Testis (tissue), 5 donors: ENCODE data around the gene TIPARP. TPM values are rescaled to one million over a fixed set of nuclear protein-coding genes. Genes with fewer than 3 reads are reported as not detected.

Experiments
- DNase-seq: peaks from one replicate; pipeline ENCODE4 v3.0.0-alpha.2; 2019
- H3K27ac ChIP-seq, 2 donors: fragments of 200-600 bp; sonication (generic); one replicate each; pipeline ENCODE4 v1.5.1; 2019
- H3K27me3 ChIP-seq: fragments of 200-600 bp; sonication (generic); one replicate; pipeline ENCODE4 v1.5.1; 2019
- H3K36me3 ChIP-seq: fragments of 200-600 bp; sonication (generic); one replicate; pipeline ENCODE4 v1.5.1; 2017; ENCODE audit warnings: low read depth; ENCODE audit errors: missing control alignments
- H3K4me1 ChIP-seq: fragments of 200-600 bp; sonication (generic); one replicate; pipeline ENCODE4 v1.5.1; 2019
- H3K4me3 ChIP-seq, 2 donors: fragments of 200-600 bp; sonication (generic); one replicate each; pipeline ENCODE4 v1.5.1; 2017 to 2019
- H3K9me3 ChIP-seq: fragments of 200-600 bp; sonication (generic); one replicate; pipeline ENCODE4 v1.5.1; 2017
- POLR2A ChIP-seq: fragments of 450-650 bp; IDR thresholded peaks from one replicate; pipeline ENCODE4 v1.6.1; 2017; ENCODE audit warnings: antibody characterized with exemption, mild to moderate bottlenecking, moderate library complexity
- WGBS, 2 donors: methylation state at CpG; one replicate each; pipeline ENCODE4 v1.1.5; 2018; 5-methylcytosine and 5-hydroxymethylcytosine counted together
- intact Hi-C: fragments of 100-400 bp; cut with DNase I; formaldehyde crosslinking; loops from one replicate; pipeline ENCODE4 v1.15.1; 2023; ENCODE audit warnings: low total_unique reads
- long read RNA-seq, 2 donors: transcript quantifications; one replicate each; lab custom pipeline, GENCODE V29; 2026
- polyA plus RNA-seq: library from polyadenylated mRNA; stranded (reverse); fragments of 350-450 nt; fragmentation: Illumina TruSeq; extraction: RNeasy Lipid Tissue Mini Kit (QIAGEN cat#74804); gene quantifications from one replicate; pipeline ENCODE4 v1.2.3, GENCODE V29; 2014; ENCODE audit warnings: low read depth, low replicate concordance; ENCODE audit not compliant: insufficient read depth
- total RNA-seq, 2 donors: library from RNA; depleted of rRNA; stranded (reverse); fragments of >200 nt; gene quantifications; one replicate each; pipeline ENCODE4 v1.2.3, GENCODE V29; 2016
- TF ChIP-seq, protein P1 (sequence below), 3 experiments: fragments of 450-650 bp in 2 of 3; fragments of 200-600 bp in 1 of 3; sonication (generic) in 1 of 3; IDR thresholded peaks; one replicate each; pipeline ENCODE4 v1.5.1; 2016 to 2019; ENCODE audit warnings: antibody characterized with exemption in 3 of 3, mild to moderate bottlenecking in 2 of 3, moderate library complexity in 1 of 3

TIPARP gene, protein sequence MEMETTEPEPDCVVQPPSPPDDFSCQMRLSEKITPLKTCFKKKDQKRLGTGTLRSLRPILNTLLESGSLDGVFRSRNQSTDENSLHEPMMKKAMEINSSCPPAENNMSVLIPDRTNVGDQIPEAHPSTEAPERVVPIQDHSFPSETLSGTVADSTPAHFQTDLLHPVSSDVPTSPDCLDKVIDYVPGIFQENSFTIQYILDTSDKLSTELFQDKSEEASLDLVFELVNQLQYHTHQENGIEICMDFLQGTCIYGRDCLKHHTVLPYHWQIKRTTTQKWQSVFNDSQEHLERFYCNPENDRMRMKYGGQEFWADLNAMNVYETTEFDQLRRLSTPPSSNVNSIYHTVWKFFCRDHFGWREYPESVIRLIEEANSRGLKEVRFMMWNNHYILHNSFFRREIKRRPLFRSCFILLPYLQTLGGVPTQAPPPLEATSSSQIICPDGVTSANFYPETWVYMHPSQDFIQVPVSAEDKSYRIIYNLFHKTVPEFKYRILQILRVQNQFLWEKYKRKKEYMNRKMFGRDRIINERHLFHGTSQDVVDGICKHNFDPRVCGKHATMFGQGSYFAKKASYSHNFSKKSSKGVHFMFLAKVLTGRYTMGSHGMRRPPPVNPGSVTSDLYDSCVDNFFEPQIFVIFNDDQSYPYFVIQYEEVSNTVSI
- 10 to 100 TPM; 67.2 to 70.7 TPM for total RNA-seq
- polyA plus RNA-seq, result 115 TPM
- long read RNA-seq, donor 1, full-length matches to known transcripts, result 2 of 7 reads
- long read RNA-seq, donor 1, partial matches to known transcripts, result 5 of 7 reads
- long read RNA-seq, donor 1, other reads (novel, unspliced or antisense), result 0 of 7 reads
- long read RNA-seq, donor 2, result 0 reads

- H3K36me3 ChIP-seq, result no peaks in the 10 kb centered on the region
- H3K4me3 ChIP-seq, result peak within 1 kb of the TSS; percentile 95 to 98
- intact Hi-C loops, result loop anchor here (10.0 kb wide), 2 partner anchors 119 to 461 kb away; partner anchors contain the start of gene SSR3
- peak; percentile 99 for DNase-seq
- TF ChIP-seq POLR2A, result peak; percentile 97
- TF ChIP-seq, protein P1, sequence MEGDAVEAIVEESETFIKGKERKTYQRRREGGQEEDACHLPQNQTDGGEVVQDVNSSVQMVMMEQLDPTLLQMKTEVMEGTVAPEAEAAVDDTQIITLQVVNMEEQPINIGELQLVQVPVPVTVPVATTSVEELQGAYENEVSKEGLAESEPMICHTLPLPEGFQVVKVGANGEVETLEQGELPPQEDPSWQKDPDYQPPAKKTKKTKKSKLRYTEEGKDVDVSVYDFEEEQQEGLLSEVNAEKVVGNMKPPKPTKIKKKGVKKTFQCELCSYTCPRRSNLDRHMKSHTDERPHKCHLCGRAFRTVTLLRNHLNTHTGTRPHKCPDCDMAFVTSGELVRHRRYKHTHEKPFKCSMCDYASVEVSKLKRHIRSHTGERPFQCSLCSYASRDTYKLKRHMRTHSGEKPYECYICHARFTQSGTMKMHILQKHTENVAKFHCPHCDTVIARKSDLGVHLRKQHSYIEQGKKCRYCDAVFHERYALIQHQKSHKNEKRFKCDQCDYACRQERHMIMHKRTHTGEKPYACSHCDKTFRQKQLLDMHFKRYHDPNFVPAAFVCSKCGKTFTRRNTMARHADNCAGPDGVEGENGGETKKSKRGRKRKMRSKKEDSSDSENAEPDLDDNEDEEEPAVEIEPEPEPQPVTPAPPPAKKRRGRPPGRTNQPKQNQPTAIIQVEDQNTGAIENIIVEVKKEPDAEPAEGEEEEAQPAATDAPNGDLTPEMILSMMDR (IDR thresholded peaks at IDR 0.05), result peak; percentile 72 to 90 (median 74)
- H3K27me3 ChIP-seq, result no peaks in the 10 kb centered on the region
- H3K9me3 ChIP-seq, result no peaks in the 10 kb centered on the region
- peaks cover 8% of the 10 kb centered on the region for H3K4me1 ChIP-seq
- H3K27ac ChIP-seq, result peak within 1 kb of the TSS; percentile 93 to 96
- 1% methylated on average over 25 to 75 of the region's 105 CpGs for WGBS, 2 donors
Measured at GRCh38 chr3:156674046-156674910, at the start of gene TIPARP. Gene TIPARP (plus strand): TSS chr3:156674590. CDS start chr3:156677698, 3,108 bp downstream.

DNA sequence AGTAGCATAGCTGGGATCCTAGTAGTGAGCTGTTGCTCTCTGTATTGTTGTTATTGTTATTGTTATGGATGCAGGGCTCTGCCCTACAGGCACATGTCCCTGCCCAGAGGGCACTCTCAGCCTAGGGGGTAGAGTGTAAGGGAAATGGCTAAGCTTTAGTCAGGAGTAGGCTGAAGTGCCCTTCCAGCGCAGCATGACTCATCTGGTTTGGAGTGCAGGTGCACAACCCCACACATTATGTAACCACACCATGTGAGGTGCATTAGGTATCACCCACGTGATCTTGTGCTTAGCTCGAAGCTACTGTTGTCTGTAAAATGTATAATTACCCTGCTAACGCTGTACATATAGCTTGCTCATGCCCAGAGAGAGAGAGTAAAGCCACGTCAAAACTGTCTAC, 48.3 kb upstream of the TIPARP start:
- intact Hi-C loops, result no loop called here
- WGBS, 2 donors, result 86 to 87% methylated on average over 5 of the region's 5 CpGs
- TF ChIP-seq, protein P1 (IDR thresholded peaks at IDR 0.05), result no peak
- TF ChIP-seq POLR2A, result no peak
- Histone ChIP-seq H3K4me1 (no peaks in the 10 kb centered on the region), H3K36me3 (no peaks in the 10 kb centered on the region), H3K27ac (no peak overlapping the region), H3K27me3 (no peaks in the 10 kb centered on the region), H3K9me3 (no peaks in the 10 kb centered on the region), H3K4me3 (no peak overlapping the region)
- DNase-seq, result no peak

GRCh38 chr3:156627946-156628569, 46.3 kb upstream of the TIPARP start:
- intact Hi-C loops, result no loop called here
- H3K27me3 ChIP-seq, result no peaks in the 10 kb centered on the region
- TF ChIP-seq, protein P1 (IDR thresholded peaks at IDR 0.05), result no peak
- no peak for TF ChIP-seq POLR2A
- H3K4me1 ChIP-seq, result peaks cover 4% of the 10 kb centered on the region
- H3K36me3 ChIP-seq, result no peaks in the 10 kb centered on the region
- no peak overlapping the region for H3K4me3 ChIP-seq
- WGBS, 2 donors, result 83 to 86% methylated on average over 3 of the region's 3 CpGs
- H3K9me3 ChIP-seq, result no peaks in the 10 kb centered on the region
- no peak for DNase-seq
- no peak overlapping the region for H3K27ac ChIP-seq
